Nephron (organoid): Measurements from ENCODE around the gene ZC3H7A.

Experiments used
- H3K27ac Mint-ChIP-seq, 3 experiments: 2 replicates each; pipeline ENCODE4 v1.8.0; 2020; ENCODE audit warnings: mixed read lengths in 3 of 3, mild to moderate bottlenecking in 2 of 3, moderate library complexity in 1 of 3
- H3K27me3 Mint-ChIP-seq: 2 replicates; pipeline ENCODE4 v1.8.0; 2021; ENCODE audit warnings: low read depth, mild to moderate bottlenecking, moderate library complexity, mixed read lengths
- H3K36me3 Mint-ChIP-seq: 2 replicates; pipeline ENCODE4 v1.8.0; 2020; ENCODE audit warnings: low read depth, mixed read lengths
- H3K4me1 Mint-ChIP-seq: 2 replicates; pipeline ENCODE4 v1.8.0; 2020; ENCODE audit warnings: mixed read lengths
- H3K4me3 Mint-ChIP-seq, 3 experiments: 2 replicates each; pipeline ENCODE4 v1.8.0; 2020; ENCODE audit warnings: mild to moderate bottlenecking in 3 of 3, mixed read lengths in 3 of 3, moderate library complexity in 2 of 3
- H3K9me3 Mint-ChIP-seq: 2 replicates; pipeline ENCODE4 v1.8.0; 2020; ENCODE audit warnings: mixed read lengths
- CTCF ChIP-seq, 3 experiments: fragments of 200-600 bp; sonication (generic); IDR thresholded peaks; one replicate each; pipeline ENCODE4 v1.5.0; 2021; ENCODE audit warnings: antibody characterized with exemption in 3 of 3; ENCODE audit not compliant: unreplicated experiment in 3 of 3

ZC3H7A gene

GRCh38 chr16:11706180-11706742 is 90.8 kb downstream of the ZC3H7A start:
- no peak for TF ChIP-seq CTCF (IDR thresholded peaks at IDR 0.05; ENCODE audit: unreplicated experiment in 3 of 3)
- H3K27me3 Mint-ChIP-seq = no peaks in the 10 kb centered on the region
- H3K4me1 Mint-ChIP-seq = peaks cover 16% of the 10 kb centered on the region
- H3K27ac Mint-ChIP-seq = peak overlapping the region in 1 of 3 experiments; percentile 16
- no peak overlapping the region for H3K4me3 Mint-ChIP-seq
- H3K9me3 Mint-ChIP-seq = no peaks in the 10 kb centered on the region
- H3K36me3 Mint-ChIP-seq = peaks cover 38% of the 10 kb centered on the region

- Mint-ChIP-seq H3K27me3 (no peaks in the 10 kb centered on the region), H3K9me3 (no peaks in the 10 kb centered on the region), H3K4me1 (peaks cover 16% of the 10 kb centered on the region), H3K4me3 (no peak overlapping the region), H3K36me3 (peaks cover 37% of the 10 kb centered on the region), H3K27ac (peak overlapping the region in 1 of 3 experiments; percentile 16)
- no peak for TF ChIP-seq CTCF (IDR thresholded peaks at IDR 0.05; ENCODE audit: unreplicated experiment in 3 of 3)
Measured at GRCh38 chr16:11705311-11706025, 91.6 kb downstream of the ZC3H7A start.
